HG03457 (cell line): Measurements from ENCODE around the gene NOPCHAP1.

Source experiments
- ATAC-seq: cut with Tn5 transposase; IDR thresholded peaks from one replicate; pipeline ENCODE4 v1.9.1; 2021; ENCODE audit warnings: moderate number of reproducible peaks; ENCODE audit not compliant: unreplicated experiment

NOPCHAP1 gene

GRCh38 chr12:105018012-105018411 is 31.9 kb downstream of the NOPCHAP1 start:
- no peak for ATAC-seq

- ATAC-seq: no peak
These were observed 32.7 kb downstream of the NOPCHAP1 start for GRCh38 chr12:105018776-105019175.

- no peak for ATAC-seq
These were observed 34.3 kb downstream of the NOPCHAP1 start for GRCh38 chr12:105020241-105020962.

- no peak for ATAC-seq
These were observed 38.8 kb downstream of the NOPCHAP1 start for GRCh38 chr12:105024928-105025327.

GRCh38 chr12:105025890-105026289 is 39.8 kb downstream of the NOPCHAP1 start:
- no peak for ATAC-seq

- no peak for ATAC-seq
These were observed 40.3 kb downstream of the NOPCHAP1 start for GRCh38 chr12:105026411-105026810.

- ATAC-seq: peak; percentile 72
These were observed 45.0 kb downstream of the NOPCHAP1 start for GRCh38 chr12:105030820-105031807.

- ATAC-seq: no peak
These were observed 46.7 kb downstream of the NOPCHAP1 start for GRCh38 chr12:105032703-105033357.

GRCh38 chr12:105033851-105034250 is 47.7 kb downstream of the NOPCHAP1 start:
- ATAC-seq: no peak
